Measurements from ENCODE around the gene EHMT1.

DNA sequence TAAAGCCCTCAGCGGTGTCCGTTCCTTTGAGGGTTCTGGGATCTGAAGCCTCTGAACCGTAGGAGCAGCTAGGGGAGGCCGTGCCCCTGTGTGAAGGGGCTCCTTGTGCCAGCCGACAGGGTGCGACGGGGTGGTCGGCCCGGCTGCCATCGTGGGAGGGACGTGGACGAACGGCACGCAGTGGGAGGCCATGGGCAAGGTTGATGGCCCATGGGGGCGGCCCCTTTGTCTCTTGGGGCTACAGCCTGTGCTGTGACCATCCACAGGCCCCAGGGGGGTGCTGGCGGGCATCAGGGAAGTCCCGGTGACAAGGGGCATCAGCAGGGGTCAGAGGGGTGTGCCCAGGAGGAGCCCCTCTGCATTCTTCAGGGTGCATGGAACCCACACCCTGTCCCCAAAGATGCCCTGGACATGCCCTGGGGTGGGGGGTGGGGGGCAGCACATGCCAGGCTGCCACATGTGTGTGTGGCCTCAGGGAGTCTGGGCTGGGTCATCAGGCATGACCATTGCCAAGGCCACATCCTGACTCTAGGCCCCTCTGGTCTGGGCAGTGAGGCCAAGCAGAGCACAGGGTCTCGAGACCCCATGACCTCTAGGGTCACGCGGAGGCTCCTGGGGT lies 209.2 kb downstream of the EHMT1 start:
- no peak for TF ChIP-seq TOX (CRISPR knock-in tag; IDR thresholded peaks at IDR 0.05; ENCODE audit: borderline replicate concordance)
- TF ChIP-seq ZNF565 (CRISPR knock-in tag; conservative IDR thresholded peaks at IDR 0.05; ENCODE audit: low read depth), result no peak
- TF ChIP-seq, protein P1, sequence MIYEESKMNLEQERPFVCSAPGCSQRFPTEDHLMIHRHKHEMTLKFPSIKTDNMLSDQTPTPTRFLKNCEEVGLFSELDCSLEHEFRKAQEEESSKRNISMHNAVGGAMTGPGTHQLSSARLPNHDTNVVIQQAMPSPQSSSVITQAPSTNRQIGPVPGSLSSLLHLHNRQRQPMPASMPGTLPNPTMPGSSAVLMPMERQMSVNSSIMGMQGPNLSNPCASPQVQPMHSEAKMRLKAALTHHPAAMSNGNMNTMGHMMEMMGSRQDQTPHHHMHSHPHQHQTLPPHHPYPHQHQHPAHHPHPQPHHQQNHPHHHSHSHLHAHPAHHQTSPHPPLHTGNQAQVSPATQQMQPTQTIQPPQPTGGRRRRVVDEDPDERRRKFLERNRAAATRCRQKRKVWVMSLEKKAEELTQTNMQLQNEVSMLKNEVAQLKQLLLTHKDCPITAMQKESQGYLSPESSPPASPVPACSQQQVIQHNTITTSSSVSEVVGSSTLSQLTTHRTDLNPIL (CRISPR knock-in tag; IDR thresholded peaks at IDR 0.05; ENCODE audit: low read depth), result no peak
- no peak for TF ChIP-seq ARNTL (CRISPR knock-in tag; IDR thresholded peaks at IDR 0.05; ENCODE audit: borderline replicate concordance, low read depth)
- TF ChIP-seq BACH2 (CRISPR knock-in tag; IDR thresholded peaks at IDR 0.05; ENCODE audit: borderline replicate concordance), result no peak
- TF ChIP-seq RARB (CRISPR knock-in tag; IDR thresholded peaks at IDR 0.05), result no peak
- no peak for TF ChIP-seq ESRRG (CRISPR knock-in tag; IDR thresholded peaks at IDR 0.05)
- TF ChIP-seq ZFP3 (CRISPR knock-in tag; IDR thresholded peaks at IDR 0.05), result no peak
- TF ChIP-seq ZNF70 (CRISPR knock-in tag; IDR thresholded peaks at IDR 0.05), result no peak
- TF ChIP-seq, protein P2, sequence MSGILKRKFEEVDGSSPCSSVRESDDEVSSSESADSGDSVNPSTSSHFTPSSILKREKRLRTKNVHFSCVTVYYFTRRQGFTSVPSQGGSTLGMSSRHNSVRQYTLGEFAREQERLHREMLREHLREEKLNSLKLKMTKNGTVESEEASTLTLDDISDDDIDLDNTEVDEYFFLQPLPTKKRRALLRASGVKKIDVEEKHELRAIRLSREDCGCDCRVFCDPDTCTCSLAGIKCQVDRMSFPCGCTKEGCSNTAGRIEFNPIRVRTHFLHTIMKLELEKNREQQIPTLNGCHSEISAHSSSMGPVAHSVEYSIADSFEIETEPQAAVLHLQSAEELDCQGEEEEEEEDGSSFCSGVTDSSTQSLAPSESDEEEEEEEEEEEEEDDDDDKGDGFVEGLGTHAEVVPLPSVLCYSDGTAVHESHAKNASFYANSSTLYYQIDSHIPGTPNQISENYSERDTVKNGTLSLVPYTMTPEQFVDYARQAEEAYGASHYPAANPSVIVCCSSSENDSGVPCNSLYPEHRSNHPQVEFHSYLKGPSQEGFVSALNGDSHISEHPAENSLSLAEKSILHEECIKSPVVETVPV (CRISPR knock-in tag; IDR thresholded peaks at IDR 0.05), result no peak
- TF ChIP-seq, protein P3, sequence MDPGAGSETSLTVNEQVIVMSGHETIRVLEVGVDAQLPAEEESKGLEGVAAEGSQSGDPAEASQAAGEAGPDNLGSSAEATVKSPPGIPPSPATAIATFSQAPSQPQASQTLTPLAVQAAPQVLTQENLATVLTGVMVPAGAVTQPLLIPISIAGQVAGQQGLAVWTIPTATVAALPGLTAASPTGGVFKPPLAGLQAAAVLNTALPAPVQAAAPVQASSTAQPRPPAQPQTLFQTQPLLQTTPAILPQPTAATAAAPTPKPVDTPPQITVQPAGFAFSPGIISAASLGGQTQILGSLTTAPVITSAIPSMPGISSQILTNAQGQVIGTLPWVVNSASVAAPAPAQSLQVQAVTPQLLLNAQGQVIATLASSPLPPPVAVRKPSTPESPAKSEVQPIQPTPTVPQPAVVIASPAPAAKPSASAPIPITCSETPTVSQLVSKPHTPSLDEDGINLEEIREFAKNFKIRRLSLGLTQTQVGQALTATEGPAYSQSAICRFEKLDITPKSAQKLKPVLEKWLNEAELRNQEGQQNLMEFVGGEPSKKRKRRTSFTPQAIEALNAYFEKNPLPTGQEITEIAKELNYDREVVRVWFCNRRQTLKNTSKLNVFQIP (CRISPR knock-in tag; IDR thresholded peaks at IDR 0.05; ENCODE audit: borderline replicate concordance, low read depth), result no peak
- TF ChIP-seq, protein P4, sequence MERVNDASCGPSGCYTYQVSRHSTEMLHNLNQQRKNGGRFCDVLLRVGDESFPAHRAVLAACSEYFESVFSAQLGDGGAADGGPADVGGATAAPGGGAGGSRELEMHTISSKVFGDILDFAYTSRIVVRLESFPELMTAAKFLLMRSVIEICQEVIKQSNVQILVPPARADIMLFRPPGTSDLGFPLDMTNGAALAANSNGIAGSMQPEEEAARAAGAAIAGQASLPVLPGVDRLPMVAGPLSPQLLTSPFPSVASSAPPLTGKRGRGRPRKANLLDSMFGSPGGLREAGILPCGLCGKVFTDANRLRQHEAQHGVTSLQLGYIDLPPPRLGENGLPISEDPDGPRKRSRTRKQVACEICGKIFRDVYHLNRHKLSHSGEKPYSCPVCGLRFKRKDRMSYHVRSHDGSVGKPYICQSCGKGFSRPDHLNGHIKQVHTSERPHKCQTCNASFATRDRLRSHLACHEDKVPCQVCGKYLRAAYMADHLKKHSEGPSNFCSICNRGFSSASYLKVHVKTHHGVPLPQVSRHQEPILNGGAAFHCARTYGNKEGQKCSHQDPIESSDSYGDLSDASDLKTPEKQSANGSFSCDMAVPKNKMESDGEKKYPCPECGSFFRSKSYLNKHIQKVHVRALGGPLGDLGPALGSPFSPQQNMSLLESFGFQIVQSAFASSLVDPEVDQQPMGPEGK (CRISPR knock-in tag; IDR thresholded peaks at IDR 0.05; ENCODE audit: borderline replicate concordance), result no peak
- no peak for TF ChIP-seq GLIS3 (CRISPR knock-in tag; IDR thresholded peaks at IDR 0.05)
